Mesendoderm (in vitro differentiated cells): ENCODE measurements around the gene SORCS2.

Source experiments
- DNase-seq: peaks from one replicate; pipeline ENCODE4 v3.0.0; 2013
- H2AK5ac ChIP-seq: 2 replicates; pipeline ENCODE4 v1.6.1; 2013; ENCODE audit warnings: low read length, inconsistent platforms
- H2BK120ac ChIP-seq: 2 replicates; pipeline ENCODE4 v1.6.1; 2013; ENCODE audit warnings: low read depth, mild to moderate bottlenecking, low read length, moderate library complexity, mixed read lengths
- H2BK15ac ChIP-seq: replicated peaks from 2 replicates; pipeline ENCODE4 v1.6.1; 2013; ENCODE audit warnings: low read depth, mild to moderate bottlenecking, moderate library complexity
- H2BK5ac ChIP-seq: 2 replicates; pipeline ENCODE4 v1.6.1; 2013; ENCODE audit warnings: low read length, inconsistent platforms
- H3K18ac ChIP-seq: 2 replicates; pipeline ENCODE4 v1.6.1; 2013; ENCODE audit warnings: mild to moderate bottlenecking, low read length, mixed read lengths
- H3K23ac ChIP-seq: one replicate; pipeline ENCODE4 v1.6.1; 2013; ENCODE audit warnings: low read length
- H3K27ac ChIP-seq: 2 replicates; pipeline ENCODE4 v1.5.1; 2013; ENCODE audit warnings: low read depth, mild to moderate bottlenecking, inconsistent platforms, low read length, moderate library complexity
- H3K27me3 ChIP-seq: 2 replicates; pipeline ENCODE4 v1.6.1; 2013; ENCODE audit warnings: low read length, control low read depth, mild to moderate bottlenecking, inconsistent platforms; ENCODE audit not compliant: insufficient read depth, poor library complexity
- H3K36me3 ChIP-seq: 2 replicates; pipeline ENCODE4 v1.6.1; 2013; ENCODE audit warnings: low read length, inconsistent platforms; ENCODE audit not compliant: control insufficient read depth, insufficient read depth
- H3K4ac ChIP-seq: one replicate; pipeline ENCODE4 v1.6.1; 2013; ENCODE audit warnings: low read depth, mild to moderate bottlenecking, low read length, moderate library complexity
- H3K4me1 ChIP-seq: 2 replicates; pipeline ENCODE4 v1.6.1; 2013; ENCODE audit warnings: low read depth, low read length, inconsistent platforms; ENCODE audit not compliant: control insufficient read depth
- H3K4me2 ChIP-seq: 2 replicates; pipeline ENCODE4 v1.6.1; 2013; ENCODE audit warnings: low read length
- H3K4me3 ChIP-seq: 2 replicates; pipeline ENCODE4 v1.5.1; 2013; ENCODE audit warnings: mild to moderate bottlenecking, low read length
- H3K56ac ChIP-seq: one replicate; pipeline ENCODE4 v1.6.1; 2013; ENCODE audit warnings: low read length
- H3K79me1 ChIP-seq: 2 replicates; pipeline ENCODE4 v1.6.1; 2013; ENCODE audit warnings: low read length, inconsistent platforms
- H3K79me2 ChIP-seq: 2 replicates; pipeline ENCODE4 v1.6.1; 2013; ENCODE audit warnings: mild to moderate bottlenecking, low read length; ENCODE audit not compliant: control insufficient read depth, insufficient read depth
- H3K9ac ChIP-seq: 2 replicates; pipeline ENCODE4 v1.6.1; 2013; ENCODE audit warnings: low read length, inconsistent platforms
- H4K5ac ChIP-seq: one replicate; pipeline ENCODE4 v1.6.1; 2013; ENCODE audit warnings: low read length
- H4K8ac ChIP-seq: one replicate; pipeline ENCODE4 v1.6.1; 2013; ENCODE audit warnings: low read depth, mild to moderate bottlenecking, control low read depth, low read length, moderate library complexity
- WGBS: extraction: QIAGEN DNeasy Blood & Tissue Kit; methylation state at CpG from one replicate; pipeline ENCODE4 v1.1.7; 2013; ENCODE audit warnings: low lambda C conversion rate, missing lambda C conversion rate; ENCODE audit not compliant: insufficient coverage; ENCODE audit errors: extremely low coverage; 5-methylcytosine and 5-hydroxymethylcytosine counted together

The SORCS2 gene

GRCh38 chr4:7629501-7630254, 437.3 kb downstream of the SORCS2 start:
- Histone ChIP-seq H3K56ac (no peak overlapping the region), H3K79me1 (no peaks in the 10 kb centered on the region), H3K27ac (peak overlapping the region; percentile 31), H3K9ac (no peak overlapping the region), H3K4ac (no peak overlapping the region), H3K18ac (no peak overlapping the region), H3K23ac (no peak overlapping the region), H4K8ac (no peak overlapping the region), H2AK5ac (no peak overlapping the region), H3K27me3 (no peaks in the 10 kb centered on the region), H2BK5ac (no peak overlapping the region), H3K4me1 (no peaks in the 10 kb centered on the region), H3K4me2 (no peak overlapping the region), H3K4me3 (no peak overlapping the region), H2BK15ac (no peak overlapping the region), H3K79me2 (no peaks in the 10 kb centered on the region), H3K36me3 (no peaks in the 10 kb centered on the region), H4K5ac (no peak overlapping the region), H2BK120ac (no peak overlapping the region)
- no CpG with 5 or more reads among the region's 13 CpGs for WGBS
- DNase-seq: no peak

GRCh38 chr4:7630568-7631287, 438.4 kb downstream of the SORCS2 start:
- H2BK5ac ChIP-seq: no peak overlapping the region
- WGBS: no CpG with 5 or more reads among the region's 17 CpGs
- H3K18ac ChIP-seq: no peak overlapping the region
- no peak overlapping the region for H3K27ac ChIP-seq
- H3K9ac ChIP-seq: no peak overlapping the region
- no peaks in the 10 kb centered on the region for H3K4me1 ChIP-seq
- no peak overlapping the region for H3K4me3 ChIP-seq
- H3K79me1 ChIP-seq: no peaks in the 10 kb centered on the region
- H4K8ac ChIP-seq: no peak overlapping the region
- no peak overlapping the region for H2BK120ac ChIP-seq
- H2BK15ac ChIP-seq: no peak overlapping the region
- no peak overlapping the region for H3K4ac ChIP-seq
- H3K36me3 ChIP-seq: no peaks in the 10 kb centered on the region
- H3K56ac ChIP-seq: no peak overlapping the region
- no peak overlapping the region for H2AK5ac ChIP-seq
- H3K23ac ChIP-seq: no peak overlapping the region
- no peak overlapping the region for H3K4me2 ChIP-seq
- no peak overlapping the region for H4K5ac ChIP-seq
- DNase-seq: no peak
- no peaks in the 10 kb centered on the region for H3K79me2 ChIP-seq
- no peaks in the 10 kb centered on the region for H3K27me3 ChIP-seq

GRCh38 chr4:7631288-7632014, 439.1 kb downstream of the SORCS2 start:
- no peaks in the 10 kb centered on the region for H3K36me3 ChIP-seq
- no peak overlapping the region for H3K4me2 ChIP-seq
- no peaks in the 10 kb centered on the region for H3K79me1 ChIP-seq
- H4K5ac ChIP-seq: no peak overlapping the region
- no peak overlapping the region for H2AK5ac ChIP-seq
- no peak overlapping the region for H3K4ac ChIP-seq
- H3K18ac ChIP-seq: no peak overlapping the region
- no peaks in the 10 kb centered on the region for H3K79me2 ChIP-seq
- no peak overlapping the region for H2BK5ac ChIP-seq
- no peak overlapping the region for H2BK15ac ChIP-seq
- H3K23ac ChIP-seq: no peak overlapping the region
- no peak overlapping the region for H4K8ac ChIP-seq
- no peak overlapping the region for H2BK120ac ChIP-seq
- H3K27ac ChIP-seq: no peak overlapping the region
- H3K4me1 ChIP-seq: no peaks in the 10 kb centered on the region
- no peaks in the 10 kb centered on the region for H3K27me3 ChIP-seq
- no peak overlapping the region for H3K56ac ChIP-seq
- whole genome bisulfite sequencing: no CpG with 5 or more reads among the region's 10 CpGs
- DNase-seq: no peak
- no peak overlapping the region for H3K4me3 ChIP-seq
- no peak overlapping the region for H3K9ac ChIP-seq

- no peaks in the 10 kb centered on the region for H3K27me3 ChIP-seq
- no peaks in the 10 kb centered on the region for H3K79me1 ChIP-seq
- H3K23ac ChIP-seq: no peak overlapping the region
- no peak overlapping the region for H3K56ac ChIP-seq
- no peak overlapping the region for H3K4ac ChIP-seq
- H4K8ac ChIP-seq: no peak overlapping the region
- no peak overlapping the region for H3K27ac ChIP-seq
- no peak overlapping the region for H3K4me3 ChIP-seq
- H3K36me3 ChIP-seq: no peaks in the 10 kb centered on the region
- H2BK120ac ChIP-seq: no peak overlapping the region
- no peak overlapping the region for H4K5ac ChIP-seq
- DNase-seq: no peak
- no peak overlapping the region for H2BK5ac ChIP-seq
- no CpG with 5 or more reads among the region's 12 CpGs for WGBS
- no peak overlapping the region for H2BK15ac ChIP-seq
- no peaks in the 10 kb centered on the region for H3K4me1 ChIP-seq
- H3K9ac ChIP-seq: no peak overlapping the region
- no peak overlapping the region for H2AK5ac ChIP-seq
- no peak overlapping the region for H3K18ac ChIP-seq
- H3K4me2 ChIP-seq: no peak overlapping the region
- no peaks in the 10 kb centered on the region for H3K79me2 ChIP-seq
Observed at GRCh38 chr4:7632341-7632740, 440.0 kb downstream of the SORCS2 start.

GRCh38 chr4:7632971-7633370, 440.6 kb downstream of the SORCS2 start:
- H3K27me3 ChIP-seq: no peaks in the 10 kb centered on the region
- no peak overlapping the region for H2BK15ac ChIP-seq
- H2BK120ac ChIP-seq: no peak overlapping the region

More at GRCh38 chr4:7632971-7633370, 440.6 kb downstream of the SORCS2 start:
- H2BK5ac ChIP-seq: no peak overlapping the region
- H3K56ac ChIP-seq: no peak overlapping the region
- no peak overlapping the region for H4K8ac ChIP-seq
- no peak overlapping the region for H3K18ac ChIP-seq
- H3K79me1 ChIP-seq: no peaks in the 10 kb centered on the region
- H4K5ac ChIP-seq: no peak overlapping the region
- no peak overlapping the region for H3K4me2 ChIP-seq
- no peaks in the 10 kb centered on the region for H3K79me2 ChIP-seq
- H2AK5ac ChIP-seq: no peak overlapping the region
- no peak overlapping the region for H3K9ac ChIP-seq
- H3K4ac ChIP-seq: no peak overlapping the region
- WGBS: no CpG with 5 or more reads among the region's 5 CpGs
- no peaks in the 10 kb centered on the region for H3K36me3 ChIP-seq
- H3K23ac ChIP-seq: no peak overlapping the region
- H3K27ac ChIP-seq: no peak overlapping the region
- DNase-seq: no peak
- H3K4me1 ChIP-seq: no peaks in the 10 kb centered on the region
- no peak overlapping the region for H3K4me3 ChIP-seq
